Measurements from ENCODE around the gene ZNF786.
"Not testable (repeated sequence)": the region's sequence is repeated elsewhere in the genome, so short reads cannot be mapped to it uniquely, and the experiment has no call there.

The ZNF786 gene, protein sequence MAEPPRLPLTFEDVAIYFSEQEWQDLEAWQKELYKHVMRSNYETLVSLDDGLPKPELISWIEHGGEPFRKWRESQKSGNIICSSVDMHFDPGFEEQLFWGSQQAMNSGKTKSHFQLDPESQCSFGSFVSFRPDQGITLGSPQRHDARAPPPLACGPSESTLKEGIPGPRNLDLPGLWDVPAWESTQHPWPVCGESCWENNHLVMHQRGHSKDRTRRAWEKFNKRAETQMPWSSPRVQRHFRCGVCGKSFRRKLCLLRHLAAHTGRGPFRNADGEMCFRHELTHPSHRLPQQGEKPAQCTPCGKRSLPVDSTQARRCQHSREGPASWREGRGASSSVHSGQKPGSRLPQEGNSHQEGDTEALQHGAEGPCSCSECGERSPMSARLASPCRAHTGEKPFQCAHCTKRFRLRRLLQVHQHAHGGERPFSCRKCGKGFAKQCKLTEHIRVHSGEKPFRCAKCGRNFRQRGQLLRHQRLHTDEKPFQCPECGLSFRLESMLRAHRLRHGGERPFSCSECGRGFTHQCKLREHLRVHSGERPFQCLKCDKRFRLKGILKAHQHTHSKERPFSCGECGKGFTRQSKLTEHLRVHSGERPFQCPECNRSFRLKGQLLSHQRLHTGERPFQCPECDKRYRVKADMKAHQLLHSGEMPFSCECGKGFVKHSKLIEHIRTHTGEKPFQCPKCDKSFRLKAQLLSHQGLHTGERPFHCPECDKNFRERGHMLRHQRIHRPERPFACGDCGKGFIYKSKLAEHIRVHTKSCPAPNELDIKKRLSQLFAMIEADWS

DNA sequence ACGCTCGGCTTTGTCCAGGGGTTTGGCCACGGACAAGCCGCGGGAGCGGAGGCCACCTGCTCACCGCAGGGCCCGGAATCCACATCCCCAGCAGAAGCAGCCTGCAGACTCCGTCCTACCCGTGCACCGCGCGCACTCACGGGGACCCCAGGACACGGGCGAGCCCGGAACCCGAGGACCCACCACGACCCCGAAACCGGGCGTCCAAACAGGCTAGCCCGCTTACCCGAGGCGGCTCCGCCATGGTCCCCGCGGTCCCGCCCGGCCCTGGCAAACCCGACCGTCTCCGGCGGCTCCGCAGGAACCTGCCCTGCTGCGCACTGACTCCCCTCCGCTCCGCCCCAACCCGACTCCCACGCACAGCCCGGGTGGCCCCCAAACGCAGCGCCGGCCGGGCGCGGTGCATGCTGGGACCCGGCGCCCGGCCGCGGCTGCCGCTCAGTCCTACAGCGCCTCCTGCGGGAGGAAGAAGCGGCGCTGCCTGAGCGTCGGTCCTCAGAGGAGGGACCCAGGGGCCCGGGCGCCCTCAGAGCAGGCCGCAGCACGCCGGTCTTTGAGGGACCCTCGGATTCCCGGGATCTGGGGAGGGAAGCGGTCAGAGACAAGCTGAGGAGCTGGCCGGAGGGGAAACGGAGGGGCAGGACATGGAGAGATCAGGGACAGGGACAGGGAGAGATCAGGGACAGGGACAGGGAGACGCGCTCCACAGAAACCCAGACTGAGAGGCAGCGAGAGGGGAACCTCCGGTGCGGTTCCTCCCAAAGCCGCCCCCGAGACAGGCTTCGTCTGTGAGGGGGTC, at the start of gene ZNF786:
Gene ZNF786 (minus strand): TSS at position 322 of the 799 bp plus-strand sequence. CDS start 78 bp downstream, at position 244.
- in situ Hi-C loops (cut with MboI; ENCODE audit: low sequenced_read_pairs): no loop called here

DNA sequence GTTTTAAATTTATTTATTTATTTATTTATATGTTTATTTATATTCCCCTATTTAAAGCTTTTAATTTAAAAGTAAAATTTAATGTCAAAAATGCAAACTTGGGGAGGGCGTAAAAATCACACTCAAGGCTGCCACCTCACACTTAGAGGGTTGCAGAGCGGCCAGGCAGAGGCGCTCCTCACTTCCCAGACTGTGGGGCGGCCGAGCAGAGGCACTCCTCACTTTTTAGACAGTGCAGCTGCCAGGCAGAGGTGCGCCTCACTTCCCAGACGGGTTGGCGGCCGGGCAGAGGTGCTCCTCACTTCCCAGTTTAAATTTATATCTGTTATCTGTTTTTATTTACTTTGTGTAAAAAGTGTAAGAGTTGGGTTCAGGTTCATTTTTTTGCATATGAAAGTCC, 45.6 kb upstream of the ZNF786 start:
- in situ Hi-C loops (cut with MboI; ENCODE audit: low sequenced_read_pairs): no loop called here

DNA sequence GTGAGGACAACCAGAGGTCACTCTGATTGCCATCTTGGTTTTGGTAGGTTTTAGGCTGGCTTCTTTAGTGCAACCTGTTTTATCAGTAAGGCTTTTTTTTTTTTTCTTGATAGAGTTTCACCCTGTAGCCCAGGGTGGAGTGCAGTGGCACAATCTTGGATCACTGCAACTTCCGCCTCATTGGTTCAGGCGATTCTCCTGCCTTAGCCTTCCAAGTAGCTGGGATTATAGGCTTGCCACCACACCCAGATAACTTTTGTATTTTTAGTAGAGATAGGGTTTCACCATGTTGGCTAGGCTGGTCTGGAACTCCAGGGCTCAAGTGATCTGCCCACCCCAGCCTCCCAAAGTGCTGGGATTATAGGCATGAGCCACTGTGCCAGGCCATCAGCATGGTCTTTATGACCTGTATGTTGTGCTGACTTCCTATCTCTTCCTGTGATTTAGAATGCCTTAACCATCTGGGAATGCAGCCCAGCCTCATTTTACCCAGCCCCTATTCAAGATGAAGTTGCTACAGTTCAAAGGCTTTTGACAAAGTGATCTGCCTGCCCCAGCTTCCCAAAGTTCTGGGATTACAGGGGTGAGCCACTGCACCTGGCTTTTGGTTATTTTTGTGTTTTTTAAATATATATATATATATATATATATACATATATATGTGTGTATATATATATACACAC, 42.7 kb upstream of the ZNF786 start:
- in situ Hi-C loops (cut with MboI; ENCODE audit: low sequenced_read_pairs): no loop called here

DNA sequence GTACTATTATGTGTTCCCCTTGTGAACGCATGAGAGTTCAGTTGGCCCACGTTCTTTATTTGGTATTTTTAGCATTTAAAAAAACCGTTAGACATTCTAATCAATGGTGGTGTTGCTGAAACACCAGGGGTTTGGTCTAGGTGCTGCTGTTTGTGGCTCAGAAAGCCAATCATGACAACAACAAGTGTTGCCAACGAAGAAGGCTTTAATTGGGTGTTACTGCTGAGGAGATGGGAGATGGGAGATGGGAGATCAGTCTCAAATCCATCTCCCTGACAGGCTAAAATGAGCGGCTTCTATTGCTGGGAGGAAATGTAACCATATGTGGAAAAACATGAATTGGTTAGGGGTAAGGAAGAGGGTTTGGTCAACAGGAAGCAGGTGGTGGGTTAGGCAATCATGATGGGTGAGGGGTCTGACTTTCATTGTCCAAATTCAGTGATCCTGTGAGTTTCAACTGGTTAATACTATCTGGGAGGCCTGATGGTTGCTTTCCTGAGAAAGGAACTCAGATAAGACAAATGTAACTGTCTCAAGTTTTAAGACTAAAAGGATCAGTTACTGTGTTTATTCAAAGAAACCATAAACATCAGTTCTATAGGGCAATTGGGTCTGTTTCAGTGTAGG, 40.2 kb upstream of the ZNF786 start:
- in situ Hi-C loops (cut with MboI; ENCODE audit: low sequenced_read_pairs): no loop called here

DNA sequence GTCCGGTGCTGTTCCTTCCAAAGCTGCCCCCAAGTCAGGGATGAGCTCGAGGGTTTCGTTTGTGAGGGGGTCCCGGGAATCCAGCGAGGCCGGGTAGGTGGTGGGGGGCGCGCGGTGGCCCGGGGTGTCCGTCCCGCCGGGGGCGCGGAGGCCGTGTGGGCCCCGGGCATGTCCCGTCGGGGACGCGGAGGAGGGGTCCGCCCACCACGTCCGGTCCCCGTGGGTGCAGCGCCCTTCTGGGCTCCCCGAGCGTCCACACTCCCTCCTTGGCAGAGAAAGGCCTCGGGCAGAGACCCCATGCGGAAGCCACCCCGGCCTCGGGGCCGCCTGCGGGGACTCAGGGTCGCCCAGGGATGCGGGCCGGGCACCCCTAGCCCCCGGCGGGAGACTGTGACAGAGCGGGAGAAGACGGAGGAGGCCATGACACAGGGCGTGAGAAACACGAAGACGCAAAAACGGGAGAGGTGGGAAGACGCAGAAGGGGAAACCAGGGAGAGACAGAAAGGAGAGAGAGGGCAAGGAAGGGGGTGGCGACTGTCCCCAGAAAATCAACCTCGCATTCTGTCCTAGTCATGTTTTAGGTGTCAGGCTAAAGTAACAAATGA, 36.2 kb upstream of the ZNF786 start:
- in situ Hi-C loops (cut with MboI; ENCODE audit: low sequenced_read_pairs): no loop called here

DNA sequence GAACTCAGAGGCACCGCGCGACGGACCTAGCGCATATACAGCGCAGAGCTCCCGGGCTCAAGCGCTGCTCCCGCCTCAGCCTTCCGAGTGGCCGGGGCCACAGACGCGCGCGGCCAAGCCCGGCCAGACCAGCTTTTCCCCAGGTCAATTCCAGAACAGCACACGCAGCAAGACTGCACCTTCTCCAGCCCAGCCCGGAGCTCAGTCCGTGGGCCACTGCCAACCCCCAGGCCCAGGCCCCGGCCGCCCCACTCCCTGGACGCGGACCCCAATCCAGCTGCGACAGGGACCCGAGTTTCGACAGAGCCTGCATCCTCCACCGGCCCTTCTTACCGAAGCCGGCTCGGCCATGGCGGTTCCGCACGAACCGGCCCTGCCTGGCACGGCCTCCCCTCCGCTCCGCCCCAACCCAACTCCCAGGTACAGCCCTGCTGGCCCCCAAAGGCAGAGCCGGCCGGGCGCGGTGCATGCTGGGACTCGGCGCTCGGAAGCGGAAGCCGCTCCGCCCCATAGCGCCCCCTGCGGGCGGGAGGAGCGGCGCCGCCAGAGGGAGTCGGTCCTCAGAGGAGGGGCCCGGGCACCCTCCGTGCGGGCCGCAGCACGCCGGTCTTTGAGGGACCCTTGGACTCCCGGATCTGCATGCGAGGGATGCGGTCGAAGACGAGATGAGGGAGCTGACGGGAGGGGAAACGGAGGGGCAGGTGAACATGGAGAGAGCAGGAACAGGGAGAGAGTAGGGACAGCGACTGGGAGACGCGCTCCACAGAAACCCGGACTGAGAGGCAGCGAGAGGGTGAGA, 35.5 kb upstream of the ZNF786 start, which contains the start of gene ZNF425:
Gene ZNF425 (minus strand): TSS at position 462 of the 799 bp plus-strand sequence. CDS start 111 bp downstream, at position 351.
- in situ Hi-C loops (cut with MboI; ENCODE audit: low sequenced_read_pairs): no loop called here

DNA sequence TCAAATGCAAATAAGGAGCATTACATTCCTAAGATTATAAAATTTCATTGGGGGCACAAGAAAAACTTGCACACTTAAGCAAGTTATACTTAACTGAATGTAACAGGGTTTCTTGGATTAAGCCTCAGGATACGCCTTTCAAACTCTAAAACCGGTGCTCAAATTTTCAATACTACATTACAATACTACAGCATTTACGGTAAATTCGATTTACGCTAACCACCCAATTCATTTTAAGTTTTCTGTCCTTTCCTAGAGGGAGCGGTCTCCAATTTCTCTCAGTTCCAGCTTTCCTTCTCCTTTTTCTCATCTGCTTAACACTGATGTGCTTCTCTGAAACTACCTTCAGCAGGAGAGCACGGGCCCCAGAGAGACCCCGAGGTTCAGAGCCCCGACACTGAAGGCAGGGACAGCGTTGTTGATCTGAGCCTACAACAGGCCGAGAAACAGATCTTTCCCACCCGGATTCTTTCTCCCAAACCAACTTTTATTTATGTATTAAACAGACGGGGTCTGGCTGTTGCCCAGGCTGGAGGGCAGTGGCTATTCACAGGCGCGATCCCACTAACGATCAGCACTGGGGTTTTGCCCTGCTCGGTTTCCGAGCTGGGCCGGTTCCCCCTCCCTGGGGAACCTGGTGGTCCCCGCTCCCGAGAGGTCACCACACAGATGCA, 34.8 kb upstream of the ZNF786 start:
- in situ Hi-C loops (cut with MboI; ENCODE audit: low sequenced_read_pairs): no loop called here

DNA sequence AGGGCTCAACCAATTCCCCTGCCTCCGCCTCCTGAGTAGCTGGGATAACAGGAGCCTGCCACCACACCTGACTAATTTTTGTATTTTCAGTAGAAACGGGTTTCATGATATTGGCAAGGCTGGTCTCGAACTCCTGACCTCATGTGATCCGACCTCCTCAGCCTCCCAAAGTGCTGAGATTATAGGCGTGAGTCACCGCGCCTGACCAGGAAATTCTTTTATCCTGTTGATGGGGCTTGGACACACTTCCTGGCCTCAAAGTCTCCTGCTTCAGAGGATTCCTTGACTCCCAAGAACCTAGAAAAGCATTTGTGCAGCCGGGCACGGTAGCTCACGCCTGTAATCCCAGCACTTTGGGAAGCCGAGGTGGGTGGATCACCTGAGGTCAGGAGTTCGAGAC, 19.5 kb upstream of the ZNF786 start:
- in situ Hi-C loops (cut with MboI; ENCODE audit: low sequenced_read_pairs): no loop called here

DNA sequence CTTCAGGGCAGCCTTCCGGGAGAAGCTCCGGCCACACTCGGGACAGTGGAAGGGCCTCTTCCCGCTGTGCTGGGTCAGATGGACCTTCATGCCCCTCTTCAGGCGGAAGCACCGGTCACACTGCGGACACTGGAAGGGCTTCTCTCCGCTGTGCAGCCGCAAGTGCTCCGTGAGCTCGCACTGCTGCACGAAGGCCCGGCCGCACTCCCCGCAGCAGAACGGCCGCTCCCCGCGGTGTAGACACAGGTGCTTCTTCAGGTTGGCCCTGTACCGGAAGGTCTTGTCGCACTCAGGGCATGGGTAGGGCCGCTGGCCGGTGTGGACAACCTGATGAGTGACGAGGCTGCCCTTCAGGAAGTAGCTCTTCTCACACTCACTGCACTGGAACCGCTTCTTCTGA, 14.2 kb upstream of the ZNF786 start:
- in situ Hi-C loops (cut with MboI; ENCODE audit: low sequenced_read_pairs): no loop called here

DNA sequence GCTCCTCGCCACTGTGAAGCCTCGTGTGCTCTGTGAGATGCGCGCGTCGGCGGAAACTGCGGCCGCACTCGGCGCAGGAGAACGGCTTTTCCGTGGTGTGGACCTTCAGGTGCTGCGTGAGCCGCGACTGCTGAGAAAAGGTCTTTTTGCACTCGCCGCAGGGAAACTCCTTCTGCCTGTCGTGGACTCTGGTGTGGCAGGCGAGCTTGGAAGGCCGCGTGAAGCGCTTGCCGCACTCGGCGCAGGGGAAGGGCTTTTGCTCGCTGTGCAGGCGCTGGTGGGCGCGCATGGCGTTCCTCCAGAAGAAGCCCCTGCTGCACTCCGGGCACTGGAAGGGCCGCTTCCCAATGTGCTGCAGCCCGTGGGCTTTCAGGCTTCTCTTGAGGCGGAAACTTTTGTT, 13.7 kb upstream of the ZNF786 start:
- in situ Hi-C loops (cut with MboI; ENCODE audit: low sequenced_read_pairs): no loop called here

DNA sequence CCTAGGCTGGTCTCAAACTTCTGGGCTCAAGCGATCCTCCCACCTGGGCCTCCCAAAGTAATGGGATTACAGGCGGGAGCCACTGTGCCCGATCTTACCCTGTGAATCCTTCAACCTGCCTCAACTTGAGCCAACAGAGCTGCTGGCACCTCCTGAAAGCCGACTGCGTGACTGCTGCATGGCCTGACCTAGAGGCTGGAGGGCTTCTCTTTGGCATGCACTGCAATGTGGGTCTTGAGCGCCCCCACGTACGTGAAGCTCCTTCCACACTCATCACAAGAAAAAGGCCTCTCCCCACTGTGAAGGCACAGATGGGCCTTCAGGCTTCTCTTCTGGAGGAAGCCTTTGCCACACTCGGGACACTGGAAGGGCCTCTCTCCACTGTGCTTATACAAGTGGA, 12.9 kb upstream of the ZNF786 start:
- in situ Hi-C loops (cut with MboI; ENCODE audit: low sequenced_read_pairs): no loop called here

DNA sequence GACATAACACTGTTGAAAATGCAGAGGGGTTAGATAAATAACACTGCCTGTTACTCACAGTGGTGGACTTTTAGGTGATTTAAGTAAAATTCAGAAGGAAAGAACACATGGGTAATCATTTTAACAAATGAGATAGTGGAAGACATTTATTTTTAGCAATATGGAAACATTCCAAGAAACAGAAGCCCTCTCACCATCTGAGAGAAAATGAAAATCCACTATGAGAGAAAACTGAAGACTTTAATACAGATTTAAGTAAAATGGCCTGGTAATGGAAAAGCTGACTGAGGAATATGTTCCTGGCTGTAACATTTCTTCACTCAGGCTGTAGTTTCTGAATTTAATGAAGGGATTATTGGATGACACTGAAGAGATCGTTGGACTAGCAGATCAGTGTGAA, 12.1 kb upstream of the ZNF786 start:
- in situ Hi-C loops (cut with MboI; ENCODE audit: low sequenced_read_pairs): no loop called here

DNA sequence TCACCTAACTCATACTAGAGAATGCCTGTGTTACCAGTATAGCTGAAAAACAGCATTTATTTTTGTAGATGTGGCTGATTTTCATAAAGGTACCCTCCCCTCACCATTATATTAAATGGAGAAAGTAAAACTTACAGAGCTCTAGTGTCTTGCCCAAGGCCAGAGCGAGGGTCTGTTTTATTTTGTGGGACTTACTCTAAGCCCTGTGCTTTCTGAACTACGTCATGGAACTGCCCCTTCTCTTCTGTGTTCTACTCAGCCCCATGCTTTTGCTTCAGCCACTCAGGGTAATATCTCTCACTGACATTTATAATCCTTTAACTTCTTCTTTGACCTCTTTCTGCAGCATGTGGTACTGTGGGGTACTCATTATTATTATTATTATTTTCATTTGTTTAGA, 10.3 kb upstream of the ZNF786 start:
- in situ Hi-C loops (cut with MboI; ENCODE audit: low sequenced_read_pairs): no loop called here

DNA sequence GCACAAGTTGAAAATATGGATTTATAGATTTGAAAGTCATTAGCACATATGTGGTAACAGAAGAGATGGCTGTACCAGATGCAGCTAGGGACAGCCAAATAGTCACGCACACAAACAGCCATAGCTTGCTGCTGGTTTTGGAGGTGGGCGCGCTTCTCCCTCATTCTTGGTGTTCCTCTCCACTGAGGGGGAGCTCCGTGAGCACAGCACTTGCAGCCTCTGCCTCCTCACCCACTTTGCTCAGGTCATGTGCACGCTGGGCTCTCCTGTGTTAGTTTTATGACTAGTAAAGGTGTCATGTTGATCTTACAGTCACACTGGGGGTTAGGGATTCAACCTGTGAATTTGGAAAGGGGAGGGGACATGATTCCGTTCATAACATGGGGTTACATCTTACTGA, 8.5 kb upstream of the ZNF786 start:
- in situ Hi-C loops (cut with MboI; ENCODE audit: low sequenced_read_pairs): no loop called here

DNA sequence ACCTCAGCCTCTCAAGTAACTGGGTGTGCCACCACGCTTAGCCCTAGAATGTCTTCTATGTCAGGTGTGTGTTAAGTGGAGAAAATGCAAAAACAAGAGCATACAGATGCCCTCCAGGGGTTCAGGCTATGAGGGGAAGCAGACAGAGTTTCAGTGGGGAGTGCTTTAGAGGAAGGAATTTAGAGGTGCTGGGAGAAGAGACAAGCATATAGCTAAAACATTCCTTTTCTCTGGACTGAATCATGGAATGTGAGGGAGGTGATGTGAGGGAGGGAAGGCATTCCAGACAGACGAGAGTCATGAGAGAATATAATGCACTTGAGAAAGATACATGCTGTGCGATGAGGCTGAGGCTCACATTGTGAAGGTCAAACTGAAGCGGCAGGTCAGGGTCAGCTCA, 6.6 kb upstream of the ZNF786 start:
- in situ Hi-C loops (cut with MboI; ENCODE audit: low sequenced_read_pairs): no loop called here

DNA sequence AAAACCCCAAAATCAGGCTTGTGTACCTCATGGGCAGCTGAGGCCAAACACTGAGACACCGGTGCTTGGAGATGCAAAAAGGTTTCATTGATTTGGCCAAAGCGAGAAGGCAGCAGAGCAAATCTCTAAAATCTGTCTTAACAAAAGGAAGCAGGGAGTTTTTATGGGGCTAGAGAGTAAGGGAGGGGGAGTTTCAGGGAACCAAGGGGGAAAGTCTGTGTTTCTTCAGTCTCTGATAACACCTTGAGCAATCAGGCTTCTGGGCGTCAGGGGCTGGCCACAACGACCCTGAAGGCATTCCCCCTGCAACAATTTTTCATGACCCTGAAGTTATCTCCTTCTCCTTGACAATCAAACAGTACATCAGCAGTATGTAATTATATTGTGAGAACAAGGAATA, 2.7 kb upstream of the ZNF786 start:
- in situ Hi-C loops (cut with MboI; ENCODE audit: low sequenced_read_pairs): no loop called here

DNA sequence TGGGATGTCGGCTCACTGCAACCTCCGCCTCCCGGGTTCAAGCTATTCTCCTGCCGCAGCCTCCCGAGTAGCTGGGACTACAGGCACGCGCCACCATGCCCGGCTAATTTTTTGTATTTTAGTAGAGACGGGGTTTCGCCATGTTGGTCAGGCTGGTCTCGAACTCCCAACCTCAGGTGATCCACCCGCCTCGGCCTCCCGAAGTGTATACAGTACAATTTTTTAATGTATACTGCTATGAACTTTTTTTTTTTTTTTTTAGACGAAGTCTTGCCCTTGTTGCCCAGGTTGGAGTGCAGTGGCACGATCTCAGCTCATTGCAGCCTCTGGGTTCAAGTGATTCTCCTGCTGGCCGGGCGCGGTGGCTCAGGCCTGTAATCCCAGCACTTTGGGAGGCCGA, 1.7 kb upstream of the ZNF786 start:
- in situ Hi-C loops (cut with MboI; ENCODE audit: low sequenced_read_pairs): not testable (repeated sequence)

DNA sequence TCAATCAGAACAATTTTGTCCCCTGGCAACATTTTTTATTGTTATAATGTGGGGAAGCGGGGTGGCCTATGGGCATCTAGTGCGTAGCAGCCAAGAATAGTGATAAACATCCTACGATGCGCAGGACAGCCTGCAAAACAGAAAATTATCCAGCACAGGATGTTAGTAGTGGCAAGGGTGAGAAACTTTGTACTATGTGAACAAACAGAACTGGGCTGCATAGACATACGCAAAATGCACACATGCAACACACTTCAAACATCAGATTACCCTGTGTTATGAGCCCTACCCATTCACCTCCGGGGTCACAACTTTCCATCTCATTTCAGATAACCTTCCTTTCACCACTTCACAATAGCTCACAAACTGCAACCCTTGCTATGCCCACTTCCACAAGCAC, 3.1 kb downstream of the ZNF786 start:
- in situ Hi-C loops (cut with MboI; ENCODE audit: low sequenced_read_pairs): no loop called here

DNA sequence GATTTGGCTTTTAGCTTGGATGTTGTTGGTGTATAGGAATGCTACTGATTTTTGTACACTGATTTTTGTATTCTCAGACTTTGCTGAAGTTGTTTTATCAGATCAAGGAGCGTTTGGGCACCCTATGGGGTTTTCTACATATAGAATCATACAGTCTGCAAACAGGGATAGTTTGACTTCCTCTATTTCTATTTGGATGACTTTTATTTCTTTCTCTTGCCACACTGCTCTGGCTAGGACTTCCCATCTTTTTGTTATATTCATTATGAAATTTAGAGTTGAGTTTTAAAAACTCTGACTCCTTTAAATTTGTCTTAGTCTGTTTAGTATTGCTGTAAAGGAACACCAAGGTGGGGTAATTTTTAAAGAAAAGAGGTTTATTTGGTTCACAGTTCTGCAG, 4.7 kb downstream of the ZNF786 start:
- in situ Hi-C loops (cut with MboI; ENCODE audit: low sequenced_read_pairs): no loop called here
